Ovary (tissue), 3 donors: ENCODE measurements around the gene SCN9A.

Experiments used
- POLR2A ChIP-seq: fragments of 450-650 bp; IDR thresholded peaks from one replicate; pipeline ENCODE4 v1.6.1; 2017; ENCODE audit warnings: antibody characterized with exemption, mild to moderate bottlenecking, moderate library complexity
- TF ChIP-seq, protein P1 (sequence below), 3 donors: fragments of 450-650 bp in 2 of 3; fragments of 200-600 bp in 1 of 3; IDR thresholded peaks; one replicate each; pipeline versions ENCODE4 v1.5.1 to v1.8.0; 2016 to 2022; ENCODE audit warnings: antibody characterized with exemption in 3 of 3, mild to moderate bottlenecking in 1 of 3
- donor health status: DM: no; HTN: no; CAD: no.

DNA sequence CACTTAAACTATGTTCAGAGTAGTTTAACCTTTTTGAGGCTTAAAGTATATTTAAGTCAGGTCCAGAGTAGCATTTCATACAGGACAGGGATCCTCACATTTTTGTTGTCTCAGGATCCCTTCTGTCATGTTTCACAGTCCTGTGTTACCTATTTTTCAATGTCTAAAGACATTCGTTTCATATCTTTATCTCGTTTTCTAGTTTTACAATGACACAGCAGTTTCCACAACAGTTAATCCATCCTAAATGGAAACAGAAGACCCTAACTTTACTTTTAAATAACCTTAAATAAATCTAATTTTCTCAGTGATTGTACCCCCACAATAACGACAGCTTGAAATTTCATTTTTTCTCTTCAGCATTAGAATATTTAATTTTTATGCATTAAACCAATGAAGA is 17.3 kb upstream of the SCN9A start:
- no peak for TF ChIP-seq POLR2A
- TF ChIP-seq, protein P1, sequence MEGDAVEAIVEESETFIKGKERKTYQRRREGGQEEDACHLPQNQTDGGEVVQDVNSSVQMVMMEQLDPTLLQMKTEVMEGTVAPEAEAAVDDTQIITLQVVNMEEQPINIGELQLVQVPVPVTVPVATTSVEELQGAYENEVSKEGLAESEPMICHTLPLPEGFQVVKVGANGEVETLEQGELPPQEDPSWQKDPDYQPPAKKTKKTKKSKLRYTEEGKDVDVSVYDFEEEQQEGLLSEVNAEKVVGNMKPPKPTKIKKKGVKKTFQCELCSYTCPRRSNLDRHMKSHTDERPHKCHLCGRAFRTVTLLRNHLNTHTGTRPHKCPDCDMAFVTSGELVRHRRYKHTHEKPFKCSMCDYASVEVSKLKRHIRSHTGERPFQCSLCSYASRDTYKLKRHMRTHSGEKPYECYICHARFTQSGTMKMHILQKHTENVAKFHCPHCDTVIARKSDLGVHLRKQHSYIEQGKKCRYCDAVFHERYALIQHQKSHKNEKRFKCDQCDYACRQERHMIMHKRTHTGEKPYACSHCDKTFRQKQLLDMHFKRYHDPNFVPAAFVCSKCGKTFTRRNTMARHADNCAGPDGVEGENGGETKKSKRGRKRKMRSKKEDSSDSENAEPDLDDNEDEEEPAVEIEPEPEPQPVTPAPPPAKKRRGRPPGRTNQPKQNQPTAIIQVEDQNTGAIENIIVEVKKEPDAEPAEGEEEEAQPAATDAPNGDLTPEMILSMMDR (IDR thresholded peaks at IDR 0.05), result no peak
